Endothelial cell of coronary artery (primary cell): ENCODE data around the gene ITIH5. TPM values are rescaled to one million over a fixed set of nuclear protein-coding genes. Genes with fewer than 3 reads are reported as not detected.

ENCODE experiments used
- total RNA-seq: library from RNA; depleted of rRNA; stranded (reverse); fragments of >200 nt; gene quantifications from 2 replicates; pipeline ENCODE4 v1.2.3, GENCODE V29; 2014

ITIH5 gene
- 0.19 TPM in 1 of 2 replicates, not detected in the other for total RNA-seq

DNA sequence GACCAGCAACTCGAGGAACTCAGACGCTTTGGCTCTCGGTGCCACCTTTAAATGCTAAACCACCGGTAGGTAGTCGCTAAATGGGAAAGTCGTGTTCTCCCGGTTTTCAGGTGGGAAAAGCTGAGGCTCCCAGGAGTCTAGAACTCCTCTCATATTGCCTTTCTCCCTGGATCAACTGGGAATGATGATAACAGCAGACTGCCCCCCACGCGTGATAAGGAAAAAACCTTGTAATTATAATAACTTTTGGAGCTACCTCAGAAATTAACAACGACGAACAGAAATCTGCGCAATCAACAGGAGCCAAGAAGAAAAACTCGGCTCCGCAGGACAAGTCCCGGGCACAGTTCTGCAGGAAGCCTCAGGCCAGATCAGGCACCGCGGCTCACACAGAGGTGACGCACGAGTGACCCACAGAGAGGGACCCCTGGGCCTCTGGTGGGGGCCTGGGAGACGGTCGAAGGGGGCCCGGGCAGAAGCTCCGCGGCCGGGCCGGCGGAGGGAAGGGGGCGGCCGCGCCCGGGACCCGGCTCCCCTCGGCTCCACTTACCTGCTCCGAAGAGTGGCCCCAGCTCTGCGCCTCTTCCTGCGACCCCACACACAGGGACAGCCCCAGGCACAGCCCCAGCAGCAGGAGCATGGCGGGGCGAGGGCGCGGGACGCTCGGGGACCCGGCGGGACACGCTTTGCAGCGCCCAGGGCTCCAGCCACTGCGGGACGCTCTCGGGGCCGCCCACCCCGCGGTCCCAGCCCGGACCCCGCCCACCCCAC, at the start of gene ITIH5:
ITIH5 (minus strand) TSS at position 714 of the 771 bp plus-strand sequence; CDS start at position 640, 74 bp downstream.

DNA sequence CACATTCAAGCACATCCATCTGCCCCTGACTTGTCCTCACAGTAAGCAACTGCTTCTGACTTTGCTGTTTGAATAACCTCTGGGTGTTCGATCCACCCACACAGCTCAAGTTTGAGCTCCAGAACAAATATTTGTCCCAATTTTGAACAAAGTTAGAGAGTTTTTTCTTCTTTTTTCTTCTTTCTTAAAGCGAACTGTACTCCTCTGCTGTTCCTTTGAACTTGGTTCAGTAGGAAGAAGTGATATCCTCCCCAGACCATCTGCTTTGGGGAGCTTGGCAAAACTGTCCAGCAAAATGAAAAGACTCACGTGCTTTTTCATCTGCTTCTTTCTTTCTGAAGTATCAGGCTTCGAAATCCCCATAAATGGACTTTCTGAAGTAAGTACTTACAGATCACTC, 36.4 kb upstream of the ITIH5 start, which contains the start of gene ITIH2:
ITIH2 (plus strand) TSS at position 177 of the 400 bp plus-strand sequence; CDS start at position 296, 119 bp downstream.

Other genes starting within 250 kb of the ITIH5 start
- gene ITIH2, start 36.4 kb upstream of the ITIH5 start, total RNA-seq = under 0.01 TPM in 1 of 2 replicates, not detected in the other
- gene KIN, start 121.0 kb upstream of the ITIH5 start, total RNA-seq = 6.5 and 7.7 TPM in 2 replicates
- gene ATP5F1C, start 121.2 kb upstream of the ITIH5 start, total RNA-seq = 260 and 276 TPM in 2 replicates
- 1.6 and 1.9 TPM in 2 replicates for gene TAF3, start 151.5 kb upstream of the ITIH5 start, total RNA-seq